Measurements from ENCODE around the gene CIT.

- TF ChIP-seq, protein P1, sequence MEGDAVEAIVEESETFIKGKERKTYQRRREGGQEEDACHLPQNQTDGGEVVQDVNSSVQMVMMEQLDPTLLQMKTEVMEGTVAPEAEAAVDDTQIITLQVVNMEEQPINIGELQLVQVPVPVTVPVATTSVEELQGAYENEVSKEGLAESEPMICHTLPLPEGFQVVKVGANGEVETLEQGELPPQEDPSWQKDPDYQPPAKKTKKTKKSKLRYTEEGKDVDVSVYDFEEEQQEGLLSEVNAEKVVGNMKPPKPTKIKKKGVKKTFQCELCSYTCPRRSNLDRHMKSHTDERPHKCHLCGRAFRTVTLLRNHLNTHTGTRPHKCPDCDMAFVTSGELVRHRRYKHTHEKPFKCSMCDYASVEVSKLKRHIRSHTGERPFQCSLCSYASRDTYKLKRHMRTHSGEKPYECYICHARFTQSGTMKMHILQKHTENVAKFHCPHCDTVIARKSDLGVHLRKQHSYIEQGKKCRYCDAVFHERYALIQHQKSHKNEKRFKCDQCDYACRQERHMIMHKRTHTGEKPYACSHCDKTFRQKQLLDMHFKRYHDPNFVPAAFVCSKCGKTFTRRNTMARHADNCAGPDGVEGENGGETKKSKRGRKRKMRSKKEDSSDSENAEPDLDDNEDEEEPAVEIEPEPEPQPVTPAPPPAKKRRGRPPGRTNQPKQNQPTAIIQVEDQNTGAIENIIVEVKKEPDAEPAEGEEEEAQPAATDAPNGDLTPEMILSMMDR (IDR thresholded peaks at IDR 0.05) = no peak
- TF ChIP-seq EZH2phosphoT487 (IDR thresholded peaks at IDR 0.05) (no peak), EZH2 (IDR thresholded peaks at IDR 0.05) (no peak)
Measured at GRCh38 chr12:119783787-119784186, 93.3 kb downstream of the CIT start.

Measured in neural progenitor cell (in vitro differentiated cells).